Measurements from ENCODE around the gene NOS1AP.
"Not testable (repeated sequence)": the region's sequence is repeated elsewhere in the genome, so short reads cannot be mapped to it uniquely, and the experiment has no call there.

The NOS1AP gene

GRCh38 chr1:162351246-162351842, 281.9 kb downstream of the NOS1AP start:
- no peak for DNase-seq

DNA sequence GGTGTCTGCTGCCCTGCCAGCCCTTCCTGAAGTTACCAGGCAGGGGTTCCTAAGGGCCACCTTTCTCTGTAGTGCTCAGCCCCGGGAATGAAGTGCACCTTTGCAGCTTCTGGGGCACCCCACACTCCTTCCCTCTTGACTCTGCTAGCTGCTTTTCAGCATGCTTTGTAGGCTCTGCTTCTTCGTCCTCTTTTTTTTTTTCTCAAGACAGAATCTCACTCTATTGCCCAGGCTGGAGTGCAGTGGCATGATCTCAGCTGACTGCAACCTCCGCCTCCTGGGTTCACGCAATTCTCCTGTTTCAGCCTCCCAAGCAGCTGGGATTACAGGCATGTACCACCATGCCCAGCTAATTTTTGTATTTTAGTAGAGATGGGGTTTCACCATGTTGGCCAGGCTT, 282.4 kb downstream of the NOS1AP start:
- DNase-seq = not testable (repeated sequence)

GRCh38 chr1:162353078-162353477, 283.6 kb downstream of the NOS1AP start:
- DNase-seq = no peak

GRCh38 chr1:162353702-162354101, 284.2 kb downstream of the NOS1AP start:
- DNase-seq = no peak

DNA sequence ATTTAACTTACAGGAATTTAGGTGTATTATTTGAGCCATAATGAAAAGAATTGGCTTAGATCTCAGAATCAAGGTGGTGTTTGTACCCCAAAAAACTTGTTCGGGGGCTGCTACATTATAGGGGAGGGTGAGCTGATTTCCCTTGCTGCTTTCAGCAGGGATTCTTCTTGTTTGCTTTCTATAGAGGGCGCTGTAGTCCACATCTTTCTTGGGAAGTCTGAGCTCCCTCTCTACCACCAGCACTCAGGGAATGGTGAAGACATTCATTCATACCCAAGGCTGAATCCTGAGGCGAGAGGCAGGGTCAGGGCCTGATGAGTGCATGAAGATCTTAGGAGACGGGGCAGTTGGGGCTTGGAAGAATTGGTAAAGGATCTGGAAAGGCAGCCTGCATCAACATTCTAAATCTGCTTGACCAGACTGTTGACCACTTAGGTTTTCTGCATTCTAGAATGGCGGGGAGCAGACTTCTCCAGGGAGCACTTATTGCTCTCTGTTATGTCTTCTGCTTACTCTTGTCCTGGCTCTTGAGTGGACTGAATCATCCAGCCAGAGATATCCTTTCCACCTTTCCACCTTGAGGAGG, 288.3 kb downstream of the NOS1AP start:
- DNase-seq = no peak

- DNase-seq = no peak
Observed at GRCh38 chr1:162358928-162359327, 289.4 kb downstream of the NOS1AP start.

DNA sequence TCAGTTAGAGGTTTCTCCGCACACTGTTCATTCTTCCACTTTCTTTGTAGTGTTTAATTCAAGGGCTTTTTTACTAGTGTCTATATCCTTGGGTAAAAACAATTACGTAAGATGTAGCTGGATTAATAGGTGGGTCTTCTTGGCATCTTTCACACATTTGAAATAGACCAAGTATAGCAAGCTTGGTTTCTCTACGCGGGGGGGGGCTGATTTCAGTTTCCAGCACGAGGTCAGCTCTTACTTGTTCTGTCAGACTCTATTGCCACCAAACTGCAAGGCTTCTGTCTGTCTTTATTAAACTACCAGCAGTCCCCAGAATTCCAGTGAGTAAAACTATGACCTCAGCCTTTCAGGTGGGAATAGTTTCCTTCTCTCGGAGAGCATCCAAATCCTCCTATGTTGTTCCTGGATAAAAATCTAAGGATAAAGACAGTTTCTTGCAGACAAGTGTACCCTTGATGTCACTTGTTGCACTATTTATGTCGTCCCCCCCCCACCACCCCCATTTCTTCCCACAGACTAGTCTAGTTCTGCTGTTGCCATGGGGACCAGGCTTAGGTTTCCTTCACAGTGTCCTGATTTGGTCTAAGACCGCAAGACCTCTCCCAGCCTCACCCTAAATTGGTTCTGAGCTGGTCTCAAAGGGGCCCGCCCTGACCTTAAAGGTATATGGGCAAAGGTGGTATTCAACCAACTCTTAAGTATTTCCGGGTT, 290.2 kb downstream of the NOS1AP start:
- no peak for DNase-seq

- no peak for DNase-seq
Observed at GRCh38 chr1:162360237-162360873, 290.9 kb downstream of the NOS1AP start.

GRCh38 chr1:162360874-162361260, 291.4 kb downstream of the NOS1AP start:
- no peak for DNase-seq

DNA sequence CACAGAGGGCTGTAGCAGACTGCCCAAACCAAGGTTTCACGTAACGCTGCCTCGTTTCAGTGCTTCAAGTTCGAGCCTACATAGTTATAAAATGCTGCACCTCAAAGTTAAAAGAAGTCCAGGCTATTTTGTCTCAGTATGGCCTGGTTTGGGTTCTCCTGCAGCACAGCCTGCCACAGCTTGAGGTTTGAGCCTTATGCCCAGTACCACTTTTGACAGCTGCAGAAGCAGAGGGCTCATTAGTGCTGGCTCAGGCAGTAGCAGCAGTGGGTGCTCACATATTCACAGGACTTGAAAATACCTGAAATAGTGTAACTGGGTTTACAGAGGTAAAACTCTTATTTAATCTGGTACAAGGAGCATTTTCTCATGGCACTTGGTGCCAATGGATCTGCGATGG, 291.9 kb downstream of the NOS1AP start:
- no peak for DNase-seq

DNA sequence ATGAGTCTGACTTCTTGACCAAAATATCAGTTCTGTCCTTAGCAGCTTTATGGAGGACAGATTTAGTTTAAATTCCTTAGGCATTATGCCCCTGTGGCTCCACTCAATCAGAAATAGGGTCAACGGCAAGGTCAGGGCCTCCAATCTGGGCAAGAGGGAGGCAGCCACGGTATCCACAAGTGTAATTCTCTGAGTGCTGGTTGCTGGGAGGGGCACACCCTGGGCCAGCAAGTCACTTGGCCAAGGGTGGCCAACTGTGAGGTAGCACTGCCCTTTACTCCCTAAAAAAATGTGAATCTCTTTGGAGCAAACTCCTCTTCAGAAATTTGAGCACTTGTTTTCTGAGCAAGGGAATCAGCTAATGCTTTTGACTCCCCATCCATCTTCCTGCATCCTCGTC, 294.3 kb downstream of the NOS1AP start:
- no peak for DNase-seq

DNA sequence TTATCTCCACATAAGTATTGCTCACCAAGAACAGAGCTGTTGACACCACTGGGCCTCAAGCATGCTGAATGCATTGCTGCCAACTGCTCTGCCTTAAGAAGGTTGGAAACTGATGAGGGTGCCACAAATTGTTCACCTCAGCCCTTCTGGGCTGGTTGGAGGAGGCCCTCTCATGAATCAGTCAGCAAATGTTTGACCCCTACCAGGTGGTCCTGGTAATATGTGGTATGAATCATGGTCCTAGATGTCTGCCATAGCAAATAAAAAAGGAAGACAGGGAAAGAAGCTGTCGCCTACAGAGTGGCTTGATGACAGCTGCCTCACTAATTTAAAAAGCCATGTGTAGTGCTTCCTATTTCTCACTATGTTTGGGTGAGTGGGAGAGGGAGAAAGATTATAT, 295.0 kb downstream of the NOS1AP start:
- no peak for DNase-seq

DNA sequence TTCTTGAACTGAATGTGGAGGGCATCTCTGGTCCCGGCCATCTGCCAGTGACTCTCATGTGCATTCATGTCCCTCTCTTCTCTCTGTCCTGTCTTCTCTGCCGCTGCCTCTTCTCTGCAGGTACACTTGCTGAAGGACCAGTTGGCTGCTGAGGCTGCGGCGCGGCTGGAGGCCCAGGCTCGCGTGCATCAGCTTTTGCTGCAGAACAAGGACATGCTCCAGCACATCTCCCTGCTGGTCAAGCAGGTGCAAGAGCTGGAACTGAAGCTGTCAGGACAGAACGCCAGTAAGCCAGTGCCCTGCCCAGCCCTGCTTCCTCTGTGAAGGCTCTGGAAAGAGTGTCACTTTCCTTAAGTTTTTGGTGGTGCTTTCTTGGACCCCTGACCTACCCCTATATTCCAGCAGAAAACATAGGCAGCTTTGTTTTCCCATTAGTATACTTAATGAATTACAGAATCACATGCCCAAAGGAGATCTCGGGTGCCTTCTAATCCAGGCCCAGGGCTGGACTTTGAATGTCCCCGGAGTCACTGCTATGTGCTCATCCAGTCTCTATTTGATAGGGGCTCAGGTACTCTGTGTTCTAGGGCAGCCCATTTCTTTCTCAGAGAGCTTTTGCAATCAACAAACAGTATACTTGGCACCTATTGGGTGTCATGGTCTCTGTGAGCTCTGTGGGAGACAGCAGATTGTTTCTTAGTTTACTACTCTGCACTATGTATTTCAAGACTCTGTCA, 296.0 kb downstream of the NOS1AP start:
- no peak for DNase-seq

- no peak for DNase-seq
Observed at GRCh38 chr1:162366149-162366548, 296.7 kb downstream of the NOS1AP start.

DNA sequence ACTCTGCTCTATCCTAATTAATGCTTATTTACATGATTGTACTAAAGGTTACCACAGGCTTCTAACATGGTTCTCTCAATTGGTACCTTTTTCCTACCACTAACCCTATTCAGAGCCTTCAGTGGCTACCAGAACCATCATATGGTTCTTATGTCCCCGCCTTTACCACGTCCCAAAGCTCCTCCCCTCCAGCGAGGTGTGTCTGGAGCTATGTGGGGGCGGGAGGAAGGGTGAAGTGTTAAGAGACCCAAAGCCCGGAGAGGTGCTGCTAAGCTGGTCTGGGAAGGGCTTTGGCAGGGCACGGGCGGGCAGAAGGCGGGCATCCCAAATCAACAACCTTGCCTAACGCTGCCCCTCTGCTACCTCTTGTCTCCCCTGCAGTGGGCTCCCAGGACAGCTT, 297.2 kb downstream of the NOS1AP start:
- DNase-seq = no peak

GRCh38 chr1:162367073-162367472, 297.6 kb downstream of the NOS1AP start:
- no peak for DNase-seq

GRCh38 chr1:162367772-162368171, 298.3 kb downstream of the NOS1AP start:
- DNase-seq = no peak

DNA sequence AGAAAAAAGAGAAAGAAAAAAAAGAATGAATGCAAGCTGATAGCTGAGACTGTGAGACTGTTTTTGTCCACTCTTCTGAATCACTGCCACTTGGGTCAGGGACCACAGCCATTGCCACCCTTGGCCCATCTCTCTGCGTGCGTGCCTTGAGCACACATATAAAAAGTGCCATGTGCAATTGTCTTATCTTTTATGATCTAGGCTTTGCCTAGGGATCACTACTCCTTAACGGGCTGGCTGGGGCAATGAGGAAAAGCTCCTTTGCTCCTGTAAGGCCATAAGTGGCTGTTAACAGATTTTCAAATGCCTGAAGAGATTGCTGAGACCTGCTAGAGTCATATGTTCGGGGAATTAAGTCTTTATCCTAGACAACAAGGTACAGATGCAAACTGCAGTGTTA, 299.0 kb downstream of the NOS1AP start:
- DNase-seq = no peak

DNA sequence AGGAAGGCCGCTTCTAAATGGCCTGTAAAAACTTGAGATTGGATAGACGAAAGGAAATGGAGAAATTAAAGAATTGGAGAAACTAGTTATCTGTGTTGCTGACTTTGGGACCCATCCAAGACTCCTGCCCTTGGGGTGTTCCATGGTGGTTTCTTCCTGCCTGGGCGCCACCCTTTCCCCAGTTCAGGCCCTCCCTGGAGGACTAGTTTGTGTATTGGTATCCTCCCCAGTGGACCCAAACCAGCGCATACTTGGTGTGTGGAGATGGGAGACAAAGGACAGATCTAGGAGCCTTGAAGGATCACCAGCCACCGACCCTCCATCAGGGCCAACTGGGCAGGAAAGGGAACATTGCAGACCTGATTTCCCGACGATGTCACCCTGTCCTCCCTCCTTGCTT, 300.1 kb downstream of the NOS1AP start:
- DNase-seq = no peak

DNA sequence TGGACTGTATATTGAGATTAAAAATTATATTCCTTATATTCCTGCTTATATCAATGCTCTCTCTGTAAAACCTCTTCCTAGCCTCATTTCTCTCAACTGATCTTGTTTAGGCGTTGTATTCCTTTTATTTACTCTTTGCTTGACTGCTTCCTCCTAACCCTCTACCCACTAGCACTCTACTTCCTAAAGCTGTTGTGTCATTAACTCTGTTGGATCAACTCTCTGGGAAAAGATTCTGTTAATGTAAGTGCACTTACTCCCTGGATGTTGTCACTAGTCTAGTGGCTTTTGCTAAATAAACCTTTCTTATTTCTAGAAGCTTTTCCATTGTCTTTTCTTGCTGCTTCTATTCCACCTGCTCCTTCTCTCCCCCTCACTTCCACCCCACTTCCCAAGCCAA, 300.7 kb downstream of the NOS1AP start:
- DNase-seq = no peak

GRCh38 chr1:162370721-162371120, 301.2 kb downstream of the NOS1AP start:
- no peak for DNase-seq

DNA sequence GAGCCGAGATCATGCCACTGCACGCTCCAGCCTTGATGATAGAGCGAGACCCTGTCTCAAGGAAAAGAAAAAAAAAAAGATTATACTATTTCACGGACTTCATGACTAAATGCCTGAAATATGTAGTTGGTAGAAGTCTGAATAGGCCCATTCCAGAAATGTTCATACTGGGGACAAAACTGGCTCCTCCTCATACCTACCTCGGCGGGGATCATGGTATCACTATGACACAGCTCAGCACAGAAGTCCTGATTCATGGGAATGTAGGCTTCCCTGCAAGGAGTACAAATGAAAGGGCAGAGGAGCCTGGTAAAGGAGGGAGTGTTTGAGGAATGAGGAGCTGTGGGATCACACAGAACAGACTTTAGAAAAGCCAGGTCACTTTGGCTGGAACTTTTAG, 302.1 kb downstream of the NOS1AP start:
- DNase-seq = no peak
